Lower leg skin (tissue), 3 donors: Measurements from ENCODE around the gene GRIN2A.

ENCODE experiments used
- POLR2A ChIP-seq, 2 donors: fragments of 450-650 bp; IDR thresholded peaks; one replicate each; pipeline ENCODE4 v1.6.1; 2016 to 2017; ENCODE audit warnings: antibody characterized with exemption in 2 of 2, mild to moderate bottlenecking in 1 of 2, moderate library complexity in 1 of 2
- TF ChIP-seq, protein P1 (sequence below), 3 donors: fragments of 450-650 bp; IDR thresholded peaks; one replicate each; pipeline ENCODE4 v1.5.1; 2016; ENCODE audit warnings: antibody characterized with exemption in 3 of 3, mild to moderate bottlenecking in 3 of 3, moderate library complexity in 2 of 3

DNA sequence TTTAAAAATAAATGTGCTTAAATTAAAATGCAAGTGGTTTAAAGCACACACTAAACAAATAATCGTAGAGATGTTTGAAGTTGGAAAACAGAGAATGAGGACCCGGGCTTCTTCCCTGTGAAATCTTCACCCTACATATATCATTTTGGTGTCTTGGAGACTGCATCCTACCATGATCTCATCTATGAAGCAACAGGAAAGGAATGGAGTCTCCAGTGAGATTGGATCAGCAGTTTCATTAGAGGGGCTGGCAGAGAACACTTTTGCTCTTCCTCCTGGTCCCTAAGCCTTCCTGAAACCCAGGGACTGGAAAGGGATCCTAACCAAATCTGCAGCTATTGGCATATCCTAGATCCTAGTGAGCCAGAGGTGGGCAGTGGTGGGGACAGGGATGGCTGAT is 85.0 kb downstream of the GRIN2A start:
- TF ChIP-seq, protein P1, sequence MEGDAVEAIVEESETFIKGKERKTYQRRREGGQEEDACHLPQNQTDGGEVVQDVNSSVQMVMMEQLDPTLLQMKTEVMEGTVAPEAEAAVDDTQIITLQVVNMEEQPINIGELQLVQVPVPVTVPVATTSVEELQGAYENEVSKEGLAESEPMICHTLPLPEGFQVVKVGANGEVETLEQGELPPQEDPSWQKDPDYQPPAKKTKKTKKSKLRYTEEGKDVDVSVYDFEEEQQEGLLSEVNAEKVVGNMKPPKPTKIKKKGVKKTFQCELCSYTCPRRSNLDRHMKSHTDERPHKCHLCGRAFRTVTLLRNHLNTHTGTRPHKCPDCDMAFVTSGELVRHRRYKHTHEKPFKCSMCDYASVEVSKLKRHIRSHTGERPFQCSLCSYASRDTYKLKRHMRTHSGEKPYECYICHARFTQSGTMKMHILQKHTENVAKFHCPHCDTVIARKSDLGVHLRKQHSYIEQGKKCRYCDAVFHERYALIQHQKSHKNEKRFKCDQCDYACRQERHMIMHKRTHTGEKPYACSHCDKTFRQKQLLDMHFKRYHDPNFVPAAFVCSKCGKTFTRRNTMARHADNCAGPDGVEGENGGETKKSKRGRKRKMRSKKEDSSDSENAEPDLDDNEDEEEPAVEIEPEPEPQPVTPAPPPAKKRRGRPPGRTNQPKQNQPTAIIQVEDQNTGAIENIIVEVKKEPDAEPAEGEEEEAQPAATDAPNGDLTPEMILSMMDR (IDR thresholded peaks at IDR 0.05) = no peak
- no peak for TF ChIP-seq POLR2A (IDR thresholded peaks at IDR 0.05)
